ENCODE data around the gene CD300C. TPM values are rescaled to one million over a fixed set of nuclear protein-coding genes. Genes with fewer than 3 reads are reported as not detected.

Gene CD300C
- total and polyA plus RNA-seq, 2 donors (not counting 1 experiment from before 2014, with no cell fraction given) = 0.72 to 0.74 TPM

- Mint-ChIP-seq H3K27ac (no peak overlapping the region), H3K4me3 (no peak overlapping the region), H3K4me1 (peaks cover 10% of the 10 kb centered on the region), H3K27me3 (peaks cover 17% of the 10 kb centered on the region), H3K9me3 (ENCODE audit: insufficient read depth) (no peaks in the 10 kb centered on the region)
- no peak for TF ChIP-seq EZH2 (IDR thresholded peaks at IDR 0.05; ENCODE audit: borderline replicate concordance, insufficient read depth, low read depth, low read length, poor library complexity, severe bottlenecking)
- TF ChIP-seq, protein P1, sequence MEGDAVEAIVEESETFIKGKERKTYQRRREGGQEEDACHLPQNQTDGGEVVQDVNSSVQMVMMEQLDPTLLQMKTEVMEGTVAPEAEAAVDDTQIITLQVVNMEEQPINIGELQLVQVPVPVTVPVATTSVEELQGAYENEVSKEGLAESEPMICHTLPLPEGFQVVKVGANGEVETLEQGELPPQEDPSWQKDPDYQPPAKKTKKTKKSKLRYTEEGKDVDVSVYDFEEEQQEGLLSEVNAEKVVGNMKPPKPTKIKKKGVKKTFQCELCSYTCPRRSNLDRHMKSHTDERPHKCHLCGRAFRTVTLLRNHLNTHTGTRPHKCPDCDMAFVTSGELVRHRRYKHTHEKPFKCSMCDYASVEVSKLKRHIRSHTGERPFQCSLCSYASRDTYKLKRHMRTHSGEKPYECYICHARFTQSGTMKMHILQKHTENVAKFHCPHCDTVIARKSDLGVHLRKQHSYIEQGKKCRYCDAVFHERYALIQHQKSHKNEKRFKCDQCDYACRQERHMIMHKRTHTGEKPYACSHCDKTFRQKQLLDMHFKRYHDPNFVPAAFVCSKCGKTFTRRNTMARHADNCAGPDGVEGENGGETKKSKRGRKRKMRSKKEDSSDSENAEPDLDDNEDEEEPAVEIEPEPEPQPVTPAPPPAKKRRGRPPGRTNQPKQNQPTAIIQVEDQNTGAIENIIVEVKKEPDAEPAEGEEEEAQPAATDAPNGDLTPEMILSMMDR (IDR thresholded peaks at IDR 0.05) = peak; percentile 18
- no peak overlapping the region for H3K4me3 ChIP-seq (ENCODE audit: control extremely low read depth in 1 of 5, extremely low read depth in 1 of 5, insufficient read depth in 1 of 5, low read depth in 2 of 5, low read length in 4 of 5)
- DNase-seq (no peak), ATAC-seq (ENCODE audit: low read depth) (no peak)
- POLR2A ChIA-PET = no interaction called here
- H2AFZ ChIP-seq (ENCODE audit: insufficient read depth, low read depth, low read length, poor library complexity, severe bottlenecking) = no peak overlapping the region
- intact Hi-C loops (cut with micrococcal nuclease) = no loop called here
- peaks cover 12 to 14% of the 10 kb centered on the region in 2 donors for H3K4me1 ChIP-seq (ENCODE audit: control insufficient read depth in 2 of 2, insufficient read depth in 2 of 2, low read length in 2 of 2)
- CTCF ChIA-PET = no interaction called here
- H3K4me2 ChIP-seq (replicated peaks; ENCODE audit: low read depth, low read length, poor library complexity, severe bottlenecking) = no peak overlapping the region
- H4K20me1 ChIP-seq (ENCODE audit: control insufficient read depth, insufficient read depth, low read length, poor library complexity, severe bottlenecking) = no peaks in the 10 kb centered on the region
- no peaks in the 10 kb centered on the region for H3K9me3 ChIP-seq (ENCODE audit: control extremely low read depth in 1 of 3, control insufficient read depth in 2 of 3, insufficient read depth in 1 of 3, low read length in 2 of 3)
- no peaks in the 10 kb centered on the region for H3K79me2 ChIP-seq (ENCODE audit: control insufficient read depth, insufficient read depth, low read length)
- no peak overlapping the region for H3K9ac ChIP-seq (ENCODE audit: low read length)
- no peak overlapping the region for H3K27ac ChIP-seq (ENCODE audit: low read length in 2 of 2)
- 94% methylated on average over 2 of the region's 3 CpGs for WGBS (ENCODE audit: insufficient coverage)
- H3K36me3 ChIP-seq (replicated peaks in 1 of 2; ENCODE audit: control extremely low read depth in 1 of 2, control insufficient read depth in 1 of 2, extremely low read depth in 1 of 2, insufficient read depth in 2 of 2, low read length in 1 of 2) = no peaks in the 10 kb centered on the region
- peaks cover 0 to 10% (median 5%) of the 10 kb centered on the region in 4 experiments for H3K27me3 ChIP-seq (replicated peaks in 1 of 4; ENCODE audit: control extremely low read depth in 1 of 4, control insufficient read depth in 3 of 4, insufficient read depth in 4 of 4, low read length in 3 of 4)
These were observed 9.0 kb downstream of the CD300C start for GRCh38 chr17:74536890-74537289.

DNA sequence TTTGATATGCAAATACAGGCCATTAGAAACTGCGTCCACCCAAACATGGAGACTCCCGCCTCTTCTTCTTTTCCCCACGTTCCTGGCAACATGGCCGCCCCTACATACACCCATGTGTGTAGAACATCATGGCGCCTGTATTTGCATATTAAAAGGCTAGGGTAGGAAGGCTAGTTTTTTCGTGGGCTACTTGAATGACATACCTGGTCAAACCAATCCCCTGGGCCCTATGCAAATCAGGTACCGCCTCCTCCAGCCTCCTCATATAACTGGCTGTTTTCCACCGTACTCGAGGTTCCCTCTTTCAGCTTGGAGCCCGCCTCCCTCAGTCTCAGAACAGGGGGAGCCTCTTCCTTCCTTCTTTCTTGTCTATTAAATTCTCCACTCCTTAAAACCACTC is 13.8 kb downstream of the CD300C start:
- H3K4me1 Mint-ChIP-seq = peaks cover 29% of the 10 kb centered on the region
- no peaks in the 10 kb centered on the region for H3K79me2 ChIP-seq (ENCODE audit: control insufficient read depth, insufficient read depth, low read length)
- intact Hi-C loops (cut with micrococcal nuclease) = loop anchor here (2.0 kb wide), 1 partner anchor 77 kb away; no protein-coding TSS in a partner anchor
- peak overlapping the region in 1 of 5 experiments; percentile 30 for H3K4me3 ChIP-seq (ENCODE audit: control extremely low read depth in 1 of 5, extremely low read depth in 1 of 5, insufficient read depth in 1 of 5, low read depth in 2 of 5, low read length in 4 of 5)
- no peak overlapping the region for H3K9ac ChIP-seq (ENCODE audit: low read length)
- 2% methylated on average over 4 of the region's 10 CpGs for WGBS (ENCODE audit: insufficient coverage)
- H3K36me3 ChIP-seq (replicated peaks in 1 of 2; ENCODE audit: control extremely low read depth in 1 of 2, control insufficient read depth in 1 of 2, extremely low read depth in 1 of 2, insufficient read depth in 2 of 2, low read length in 1 of 2) = no peaks in the 10 kb centered on the region
- CTCF ChIA-PET = interaction anchor here (0.7 to 3.6 kb wide), 12 partner anchors 12 to 329 kb away, joined by 3 to 32 read pairs (median 4); partner anchors contain the start of genes CD300A, GPR142, RAB37 and TTYH2
- peak overlapping the region; percentile 50 for H3K4me3 Mint-ChIP-seq
- peak; percentile 23 for ATAC-seq (ENCODE audit: low read depth)
- TF ChIP-seq, protein P1 (IDR thresholded peaks at IDR 0.05) = no peak
- no peak for TF ChIP-seq EZH2 (IDR thresholded peaks at IDR 0.05; ENCODE audit: borderline replicate concordance, insufficient read depth, low read depth, low read length, poor library complexity, severe bottlenecking)
- no peaks in the 10 kb centered on the region for H3K9me3 Mint-ChIP-seq (ENCODE audit: insufficient read depth)
- H3K27ac ChIP-seq (ENCODE audit: low read length in 2 of 2) = no peak overlapping the region
- H3K27ac Mint-ChIP-seq = peak overlapping the region; percentile 41
- peak overlapping the region; percentile 50 for H2AFZ ChIP-seq (ENCODE audit: insufficient read depth, low read depth, low read length, poor library complexity, severe bottlenecking)
- POLR2A ChIA-PET = no interaction called here
- no peaks in the 10 kb centered on the region for H4K20me1 ChIP-seq (ENCODE audit: control insufficient read depth, insufficient read depth, low read length, poor library complexity, severe bottlenecking)
- H3K4me1 ChIP-seq (ENCODE audit: control insufficient read depth in 2 of 2, insufficient read depth in 2 of 2, low read length in 2 of 2) = peaks cover 28 to 39% of the 10 kb centered on the region in 2 donors
- peak overlapping the region; percentile 38 for H3K4me2 ChIP-seq (replicated peaks; ENCODE audit: low read depth, low read length, poor library complexity, severe bottlenecking)
- H3K27me3 ChIP-seq (replicated peaks in 1 of 4; ENCODE audit: control extremely low read depth in 1 of 4, control insufficient read depth in 3 of 4, insufficient read depth in 4 of 4, low read length in 3 of 4) = peaks cover 0 to 13% (median 5%) of the 10 kb centered on the region in 4 experiments
- peak; percentile 70 for DNase-seq
- H3K9me3 ChIP-seq (ENCODE audit: control extremely low read depth in 1 of 3, control insufficient read depth in 2 of 3, insufficient read depth in 1 of 3, low read length in 2 of 3) = no peaks in the 10 kb centered on the region
- H3K27me3 Mint-ChIP-seq = peaks cover 11% of the 10 kb centered on the region

All from B cell (primary cell).